Sigmoid colon (tissue), 3 donors: ENCODE measurements around the gene UNG.

Source experiments
- CTCF ChIP-seq, 4 experiments: fragments of 450-650 bp in 3 of 4; fragments of 200-600 bp in 1 of 4; IDR thresholded peaks; one replicate each; pipeline ENCODE4 v1.5.1; 2016 to 2019; ENCODE audit warnings: antibody characterized with exemption in 4 of 4, mild to moderate bottlenecking in 3 of 4, moderate library complexity in 2 of 4
- POLR2A ChIP-seq, 2 donors: fragments of 450-650 bp; IDR thresholded peaks; one replicate each; pipeline ENCODE4 v1.6.1; 2016; ENCODE audit warnings: antibody characterized with exemption in 2 of 2, mild to moderate bottlenecking in 2 of 2, moderate library complexity in 2 of 2

- TF ChIP-seq CTCF (IDR thresholded peaks at IDR 0.05) = no peak
- TF ChIP-seq POLR2A (IDR thresholded peaks at IDR 0.05) = no peak
Observed at GRCh38 chr12:109057376-109057775, 40.0 kb upstream of the UNG start.
